Mucosa of rectum (tissue), 2 donors: ENCODE measurements around the gene FBXL3.

Experiments
- H3K27ac ChIP-seq, 2 donors: one replicate each; pipeline ENCODE4 v1.7.0; 2013; ENCODE audit warnings: inconsistent platforms in 2 of 2, low read depth in 2 of 2, low read length in 2 of 2
- H3K27me3 ChIP-seq, 2 donors: one replicate each; pipeline ENCODE4 v1.7.0; 2013; ENCODE audit warnings: low read length in 2 of 2; ENCODE audit not compliant: control insufficient read depth in 2 of 2, insufficient read depth in 2 of 2
- H3K36me3 ChIP-seq, 2 donors: one replicate each; pipeline ENCODE4 v1.7.0; 2013; ENCODE audit warnings: low read length in 2 of 2; ENCODE audit not compliant: control insufficient read depth in 2 of 2, insufficient read depth in 2 of 2
- H3K4me1 ChIP-seq, 2 donors: one replicate each; pipeline ENCODE4 v1.7.0; 2013; ENCODE audit warnings: low read length in 2 of 2, mild to moderate bottlenecking in 1 of 2; ENCODE audit not compliant: control insufficient read depth in 2 of 2, insufficient read depth in 2 of 2
- H3K4me3 ChIP-seq, 2 donors: one replicate each; pipeline ENCODE4 v1.7.0; 2013; ENCODE audit warnings: low read length in 2 of 2
- H3K9ac ChIP-seq, 2 donors: one replicate each; pipeline ENCODE4 v1.7.0; 2013; ENCODE audit warnings: low read length in 2 of 2, low read depth in 1 of 2, mild to moderate bottlenecking in 1 of 2
- H3K9me3 ChIP-seq, 2 donors: one replicate each; pipeline ENCODE4 v1.7.0; 2013; ENCODE audit warnings: low read length in 2 of 2; ENCODE audit not compliant: control insufficient read depth in 2 of 2
- donor health status: healthy.
- donor health status: Normal muscosa, but diverticular disease.

Gene FBXL3

GRCh38 chr13:76991796-76992547 lies 35.0 kb downstream of the FBXL3 start, which contains the start of gene CLN5:
TSS of gene CLN5 (plus strand) at chr13:76992081. CDS start at chr13:76992099, 18 bp downstream.
- no peaks in the 10 kb centered on the region for H3K9me3 ChIP-seq

GRCh38 chr13:76991432-76991795 lies 35.5 kb downstream of the FBXL3 start:
- H3K27ac ChIP-seq, result peak overlapping the region; percentile 96 to 97
- H3K36me3 ChIP-seq, result peaks cover 4% of the 10 kb centered on the region in 2 donors
- H3K4me3 ChIP-seq, result peak overlapping the region; percentile 91 to 94
- peak overlapping the region; percentile 87 to 92 for H3K9ac ChIP-seq
- no peaks in the 10 kb centered on the region for H3K9me3 ChIP-seq
- no peaks in the 10 kb centered on the region for H3K27me3 ChIP-seq
- H3K4me1 ChIP-seq, result peaks cover 9 to 15% of the 10 kb centered on the region in 2 donors

More at GRCh38 chr13:76991796-76992547, 35.0 kb downstream of the FBXL3 start, which contains the start of gene CLN5:
- Histone ChIP-seq H3K36me3 (peaks cover 4% of the 10 kb centered on the region in 2 donors), H3K9ac (peak within 1 kb of the TSS; percentile 87 to 92), H3K27me3 (no peaks in the 10 kb centered on the region), H3K4me3 (peak within 1 kb of the TSS; percentile 91 to 94), H3K27ac (peak within 1 kb of the TSS; percentile 96 to 97), H3K4me1 (peaks cover 9 to 15% of the 10 kb centered on the region in 2 donors)

GRCh38 chr13:76983676-76984075 lies 43.3 kb downstream of the FBXL3 start:
- Histone ChIP-seq H3K4me3 (no peak overlapping the region), H3K36me3 (no peaks in the 10 kb centered on the region), H3K9ac (no peak overlapping the region), H3K27me3 (peaks cover 0 to 4% of the 10 kb centered on the region in 2 donors), H3K4me1 (no peaks in the 10 kb centered on the region), H3K27ac (no peak overlapping the region), H3K9me3 (no peaks in the 10 kb centered on the region)

- H3K27ac ChIP-seq, result no peak overlapping the region
- H3K9me3 ChIP-seq, result no peaks in the 10 kb centered on the region
- H3K4me3 ChIP-seq, result no peak overlapping the region
- no peaks in the 10 kb centered on the region for H3K4me1 ChIP-seq
- no peak overlapping the region for H3K9ac ChIP-seq
- H3K27me3 ChIP-seq, result peaks cover 1 to 7% of the 10 kb centered on the region in 2 donors
- no peaks in the 10 kb centered on the region for H3K36me3 ChIP-seq
These were observed 44.9 kb downstream of the FBXL3 start for GRCh38 chr13:76982061-76982460.

- peaks cover 1 to 8% of the 10 kb centered on the region in 2 donors for H3K27me3 ChIP-seq
- H3K9me3 ChIP-seq, result no peaks in the 10 kb centered on the region
- H3K9ac ChIP-seq, result no peak overlapping the region
- no peaks in the 10 kb centered on the region for H3K4me1 ChIP-seq
- H3K4me3 ChIP-seq, result peak overlapping the region; percentile 26 to 39
- no peaks in the 10 kb centered on the region for H3K36me3 ChIP-seq
- H3K27ac ChIP-seq, result no peak overlapping the region
These were observed 46.8 kb downstream of the FBXL3 start for GRCh38 chr13:76980075-76980718.

- Histone ChIP-seq H3K36me3 (no peaks in the 10 kb centered on the region), H3K9me3 (no peaks in the 10 kb centered on the region), H3K4me1 (no peaks in the 10 kb centered on the region), H3K27me3 (peaks cover 1 to 11% of the 10 kb centered on the region in 2 donors), H3K4me3 (no peak overlapping the region), H3K9ac (no peak overlapping the region), H3K27ac (no peak overlapping the region)
These were observed 50.0 kb downstream of the FBXL3 start for GRCh38 chr13:76976929-76977328.

- H3K27ac ChIP-seq, result no peak overlapping the region
- H3K9me3 ChIP-seq, result no peaks in the 10 kb centered on the region
- no peaks in the 10 kb centered on the region for H3K4me1 ChIP-seq
- H3K27me3 ChIP-seq, result peaks cover 1 to 10% of the 10 kb centered on the region in 2 donors
- H3K36me3 ChIP-seq, result no peaks in the 10 kb centered on the region
- no peak overlapping the region for H3K4me3 ChIP-seq
- H3K9ac ChIP-seq, result no peak overlapping the region
These were observed 50.5 kb downstream of the FBXL3 start for GRCh38 chr13:76976490-76976889.

GRCh38 chr13:76975863-76976262 lies 51.1 kb downstream of the FBXL3 start:
- H3K27me3 ChIP-seq, result peaks cover 1 to 7% of the 10 kb centered on the region in 2 donors
- no peaks in the 10 kb centered on the region for H3K36me3 ChIP-seq

GRCh38 chr13:76974618-76974975 lies 52.4 kb downstream of the FBXL3 start:
- Histone ChIP-seq H3K9me3 (no peaks in the 10 kb centered on the region), H3K36me3 (no peaks in the 10 kb centered on the region), H3K4me3 (no peak overlapping the region), H3K27ac (no peak overlapping the region), H3K9ac (no peak overlapping the region), H3K4me1 (no peaks in the 10 kb centered on the region), H3K27me3 (peaks cover 1 to 7% of the 10 kb centered on the region in 2 donors)

More at GRCh38 chr13:76975863-76976262, 51.1 kb downstream of the FBXL3 start:
- H3K9ac ChIP-seq, result no peak overlapping the region
- H3K9me3 ChIP-seq, result no peaks in the 10 kb centered on the region
- no peaks in the 10 kb centered on the region for H3K4me1 ChIP-seq
- no peak overlapping the region for H3K4me3 ChIP-seq
- no peak overlapping the region for H3K27ac ChIP-seq

GRCh38 chr13:76973920-76974617 lies 52.9 kb downstream of the FBXL3 start:
- no peaks in the 10 kb centered on the region for H3K36me3 ChIP-seq
- no peaks in the 10 kb centered on the region for H3K4me1 ChIP-seq
- no peak overlapping the region for H3K9ac ChIP-seq
- H3K27ac ChIP-seq, result no peak overlapping the region
- H3K4me3 ChIP-seq, result no peak overlapping the region
- peaks cover 1 to 7% of the 10 kb centered on the region in 2 donors for H3K27me3 ChIP-seq
- H3K9me3 ChIP-seq, result no peaks in the 10 kb centered on the region
